Stimulated activated CD4-positive, alpha-beta T cell treated with anti-CD3 and anti-CD28 coated beads, TNF-alpha, amount 100 ng/mL, for 48 hours (primary cell): ENCODE data around the gene UGT1A9.

Source experiments
- DNase-seq, 3 donors: peaks; one replicate each; pipeline ENCODE4 v3.0.0-alpha.2; 2020; ENCODE audit warnings: low read depth in 3 of 3

Gene UGT1A9

DNA sequence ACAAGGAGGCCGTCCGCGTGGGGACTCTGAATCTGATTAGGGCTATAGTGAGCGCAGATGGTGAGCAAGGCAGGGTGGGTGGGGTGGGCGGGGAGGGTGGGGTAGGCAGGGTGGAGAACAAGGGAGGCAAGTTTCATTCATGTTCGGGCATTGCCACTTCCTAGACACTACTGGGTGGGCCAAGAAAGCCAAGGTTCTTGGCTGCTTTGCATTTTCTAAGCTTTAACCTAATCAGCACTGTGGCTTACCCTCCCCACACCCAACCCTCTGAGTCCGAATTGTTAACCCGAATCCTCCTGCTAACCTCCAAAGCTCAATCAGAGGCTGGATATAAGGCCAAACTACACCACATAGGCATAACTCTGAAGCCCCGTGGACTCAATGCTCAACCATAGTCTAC is 124.6 kb downstream of the UGT1A9 start:
- no peak for DNase-seq

DNA sequence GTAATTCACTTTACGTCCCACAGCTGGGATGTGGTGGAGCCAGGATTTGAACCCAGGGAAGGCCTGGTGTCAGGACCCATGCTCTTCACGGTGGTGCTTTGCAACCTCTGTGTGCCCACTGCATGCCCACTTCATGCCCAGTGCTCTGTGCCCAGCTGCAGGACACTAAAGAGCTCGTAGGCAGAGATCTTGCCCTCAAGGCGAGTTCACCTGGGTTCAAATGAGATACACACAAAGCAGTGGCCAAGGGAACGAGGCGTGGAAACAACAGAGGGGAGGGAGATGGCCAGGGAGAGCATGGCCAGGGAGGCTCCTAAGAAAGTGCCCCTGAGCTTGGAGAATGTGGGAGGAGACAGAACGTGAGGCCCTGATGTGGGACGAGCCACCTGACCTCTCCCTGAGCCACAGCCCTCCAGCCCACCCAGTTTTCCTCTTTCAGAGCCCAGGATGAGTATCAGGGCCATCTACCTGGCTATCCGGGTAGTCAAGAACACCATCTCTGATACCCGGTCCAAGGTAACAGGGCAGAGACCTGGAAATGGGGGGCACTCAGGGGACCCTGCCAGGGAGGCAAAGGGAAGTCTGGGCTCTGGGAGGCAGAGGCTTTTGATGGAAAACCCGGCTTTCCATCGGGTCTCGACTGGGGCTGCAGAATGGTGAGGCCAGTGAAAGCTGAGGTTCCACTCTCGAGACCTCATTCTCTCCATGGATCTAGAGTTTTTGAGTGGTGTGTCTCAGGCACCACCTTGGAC is 126.8 kb downstream of the UGT1A9 start:
- no peak for DNase-seq

DNA sequence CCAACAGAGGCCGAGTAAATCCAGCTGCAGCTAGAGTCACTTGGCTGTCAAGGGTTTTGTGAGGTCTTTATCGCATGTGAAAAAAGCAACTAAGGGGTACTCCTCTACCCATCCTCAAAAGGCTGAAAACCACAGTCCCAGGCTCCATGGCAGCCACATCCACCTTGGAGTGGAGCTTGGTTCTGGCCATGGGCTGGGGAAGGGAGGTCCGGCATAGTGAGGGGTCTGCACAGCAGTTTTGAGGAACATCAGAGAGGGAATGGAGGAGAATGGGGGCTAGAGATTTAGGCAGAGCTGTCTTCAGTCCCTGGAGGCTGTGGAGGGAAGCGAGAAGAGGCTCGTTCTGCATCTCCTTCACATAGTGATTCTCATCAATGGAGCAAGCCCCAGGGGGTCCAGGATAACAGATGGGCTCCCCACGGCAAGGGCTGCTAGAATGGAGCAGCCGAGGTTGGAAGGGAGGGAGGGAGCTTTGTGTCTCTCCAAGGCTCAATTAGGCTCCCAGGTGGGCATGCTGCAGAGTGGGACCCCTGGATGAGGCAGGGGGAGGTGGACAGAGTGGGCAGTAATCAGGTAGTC is 127.5 kb downstream of the UGT1A9 start:
- no peak for DNase-seq

DNA sequence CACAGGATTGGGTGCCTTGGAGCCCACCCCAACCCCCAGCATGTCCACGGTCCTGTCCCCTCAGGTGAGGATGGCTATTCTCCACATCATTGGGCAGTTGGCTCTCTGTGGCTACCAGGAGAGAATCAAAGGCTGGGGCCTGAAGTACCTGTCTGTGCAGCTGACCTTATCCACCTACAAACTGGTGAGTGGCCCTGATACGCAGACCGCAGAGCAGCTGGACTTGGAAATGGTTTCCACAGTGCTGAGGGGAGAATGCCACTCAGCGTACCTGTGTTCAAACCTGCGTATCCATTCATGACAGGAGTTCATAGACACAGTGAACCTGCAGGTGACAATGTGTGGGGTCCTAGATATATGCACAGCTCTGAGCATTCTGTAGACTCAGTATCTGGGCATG is 128.0 kb downstream of the UGT1A9 start:
- DNase-seq, result no peak

DNA sequence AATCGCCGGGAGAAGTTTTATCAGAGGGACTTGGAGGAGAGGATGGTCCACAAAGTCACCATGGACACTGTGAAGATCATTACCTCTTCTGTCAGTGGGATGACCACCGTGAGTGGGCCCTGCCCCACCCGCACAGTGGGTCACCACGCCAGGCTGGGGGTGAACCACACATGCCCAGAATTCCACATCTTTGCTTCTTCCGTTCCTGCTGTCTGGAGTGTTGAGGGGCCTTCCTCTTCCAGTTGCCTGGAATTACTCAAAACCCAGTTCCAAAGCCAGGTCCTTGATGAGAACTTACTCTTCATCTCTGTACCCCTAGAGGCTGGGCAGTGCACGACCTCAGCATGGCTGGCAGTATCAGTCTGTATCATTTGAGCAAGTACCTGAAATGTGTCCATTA is 128.5 kb downstream of the UGT1A9 start:
- DNase-seq, result no peak

DNA sequence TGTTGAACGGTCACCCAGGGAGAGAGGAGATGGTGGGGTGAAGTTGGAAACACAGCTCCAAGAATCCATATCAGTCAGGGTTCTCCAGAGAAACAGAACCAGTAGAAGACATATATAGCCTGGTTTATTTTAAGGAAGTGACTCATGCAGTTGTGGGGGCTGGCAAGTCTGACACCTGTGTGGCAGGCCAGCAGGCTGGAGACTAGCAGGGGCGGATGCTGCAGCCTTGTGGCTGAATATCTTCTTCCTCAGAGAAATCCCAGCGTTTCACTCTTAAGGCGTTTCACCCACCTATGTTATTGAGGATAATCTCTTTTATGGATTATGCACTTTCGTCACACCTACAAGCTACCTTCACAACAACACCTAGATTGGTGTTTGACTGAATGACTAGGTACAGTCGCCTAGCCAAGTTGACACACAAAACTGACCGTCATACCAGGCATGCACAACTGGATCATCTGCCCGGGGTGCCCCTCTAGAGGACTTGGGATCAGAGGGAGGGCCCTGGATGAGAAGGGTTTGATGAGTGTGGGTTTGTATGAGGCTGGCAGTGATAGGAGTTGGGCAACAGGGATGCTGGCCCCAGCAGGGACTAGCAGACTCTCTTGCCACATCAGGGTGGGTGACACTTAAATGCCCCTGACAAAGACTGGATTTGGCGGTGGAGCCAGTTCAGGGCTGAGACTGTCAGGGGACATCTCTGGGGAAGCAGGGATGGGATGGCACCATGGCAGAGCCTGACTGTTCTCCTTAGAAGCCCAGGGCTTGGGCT is 129.8 kb downstream of the UGT1A9 start:
- no peak for DNase-seq

DNA sequence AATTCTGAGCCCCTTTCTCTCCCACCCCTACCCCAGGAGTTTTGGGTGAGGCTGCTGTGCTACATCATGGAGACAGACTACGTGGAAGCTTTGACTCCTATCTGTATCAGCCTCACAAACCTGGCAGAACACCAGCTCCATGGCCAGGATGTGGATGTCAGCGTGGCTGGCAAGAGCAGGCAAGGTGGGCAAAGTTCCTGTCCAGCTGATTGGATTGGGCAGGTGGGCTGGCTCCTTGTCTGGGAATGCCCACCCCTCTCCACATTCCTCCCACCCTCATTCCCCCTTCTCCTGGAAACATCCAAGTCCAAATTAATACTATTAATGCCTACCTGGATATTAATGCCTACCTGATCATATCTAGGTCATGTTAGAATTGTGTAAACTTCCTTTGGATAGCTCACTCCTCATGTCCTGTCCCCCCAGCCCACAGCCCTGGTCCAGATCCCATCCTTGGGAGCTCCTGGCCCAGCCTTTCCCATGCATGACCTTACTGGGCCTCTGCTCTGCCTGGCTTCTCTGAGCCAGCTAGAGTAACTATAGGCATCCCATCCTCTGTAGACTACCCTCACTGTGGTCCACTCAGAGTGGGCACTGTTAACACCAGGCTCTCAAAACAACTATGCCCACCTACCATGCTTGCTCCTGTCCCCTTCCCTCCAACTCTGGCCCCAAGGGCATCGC is 130.6 kb downstream of the UGT1A9 start:
- DNase-seq, result no peak

DNA sequence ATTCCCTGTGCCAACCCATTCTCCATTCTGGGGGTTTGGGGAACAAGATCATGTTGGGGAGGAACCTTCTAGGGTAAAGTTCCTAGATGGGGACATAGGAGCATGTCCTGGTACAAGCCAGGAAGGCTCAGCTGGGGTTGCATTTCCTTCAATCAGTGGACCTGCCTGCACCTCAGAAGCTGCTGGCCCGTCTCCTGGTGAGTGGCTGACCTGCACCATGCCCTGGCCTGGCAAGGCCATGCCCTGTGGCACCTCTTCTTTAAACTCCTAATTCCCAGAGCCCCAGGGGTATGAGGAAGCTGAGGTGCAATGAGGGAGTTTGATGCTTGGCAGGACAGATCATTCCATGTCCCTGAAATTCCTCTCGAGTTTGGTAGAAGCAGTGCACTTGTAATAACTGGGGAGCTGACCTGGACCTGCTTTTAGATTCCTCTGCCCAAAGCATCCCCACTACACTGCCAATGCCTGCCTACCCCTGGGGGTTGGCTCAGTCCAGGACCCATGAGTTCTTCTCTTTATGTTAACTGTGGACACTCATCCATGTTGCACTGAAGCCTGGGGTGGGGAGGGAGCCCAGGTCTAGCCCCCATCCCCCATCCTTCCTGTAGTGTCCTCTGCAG is 131.7 kb downstream of the UGT1A9 start:
- no peak for DNase-seq

DNA sequence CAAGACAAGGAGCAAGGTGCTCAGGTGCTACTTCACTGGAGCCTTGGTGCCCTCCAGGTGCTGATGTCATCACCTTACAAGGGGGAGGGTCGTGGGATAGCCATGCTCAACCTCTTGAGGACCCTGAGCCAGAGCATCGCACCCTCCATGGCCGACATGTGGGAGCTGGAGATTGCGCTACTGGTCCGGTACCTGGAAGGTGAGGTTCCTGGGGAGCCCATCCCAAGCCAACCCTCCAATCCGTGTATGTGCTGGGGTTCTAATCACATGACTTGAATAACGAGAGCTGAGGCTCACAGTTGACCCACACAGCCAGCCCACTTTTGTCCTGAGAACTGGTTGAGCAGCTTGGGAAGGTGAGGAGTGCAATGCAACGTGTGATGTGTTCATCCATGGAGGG is 132.3 kb downstream of the UGT1A9 start:
- DNase-seq, result no peak

DNA sequence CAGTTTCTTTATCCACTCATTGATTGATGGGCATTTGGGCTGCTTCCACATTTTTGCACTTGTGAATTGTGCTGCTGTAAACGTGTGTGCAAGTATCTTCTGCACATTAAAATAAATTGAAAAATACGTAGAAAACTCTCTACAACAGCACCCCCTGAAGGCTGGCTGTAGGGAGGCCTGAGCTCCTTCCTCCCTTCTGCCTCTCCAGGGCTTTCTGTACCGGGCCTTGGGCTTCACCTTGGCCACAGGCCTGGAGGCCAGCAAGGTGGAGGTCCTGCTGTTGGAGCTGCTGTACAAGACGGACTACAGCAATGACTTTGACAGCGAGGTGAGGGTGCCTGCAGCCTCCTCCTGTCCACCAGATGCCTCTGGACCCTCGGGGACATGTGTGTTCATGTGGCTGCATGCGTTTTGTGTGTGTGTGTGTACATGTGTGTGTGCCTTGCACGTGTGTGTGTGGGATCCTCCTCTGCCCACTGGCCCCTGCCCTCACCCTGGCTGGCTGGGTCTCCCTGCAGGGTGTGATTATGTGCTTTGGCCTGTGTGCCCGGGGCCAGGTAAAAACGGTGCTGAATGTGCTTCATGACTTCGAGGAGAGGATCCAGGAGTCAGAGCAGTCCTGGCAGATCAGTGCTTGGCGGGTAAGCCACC is 135.6 kb downstream of the UGT1A9 start:
- no peak for DNase-seq

DNA sequence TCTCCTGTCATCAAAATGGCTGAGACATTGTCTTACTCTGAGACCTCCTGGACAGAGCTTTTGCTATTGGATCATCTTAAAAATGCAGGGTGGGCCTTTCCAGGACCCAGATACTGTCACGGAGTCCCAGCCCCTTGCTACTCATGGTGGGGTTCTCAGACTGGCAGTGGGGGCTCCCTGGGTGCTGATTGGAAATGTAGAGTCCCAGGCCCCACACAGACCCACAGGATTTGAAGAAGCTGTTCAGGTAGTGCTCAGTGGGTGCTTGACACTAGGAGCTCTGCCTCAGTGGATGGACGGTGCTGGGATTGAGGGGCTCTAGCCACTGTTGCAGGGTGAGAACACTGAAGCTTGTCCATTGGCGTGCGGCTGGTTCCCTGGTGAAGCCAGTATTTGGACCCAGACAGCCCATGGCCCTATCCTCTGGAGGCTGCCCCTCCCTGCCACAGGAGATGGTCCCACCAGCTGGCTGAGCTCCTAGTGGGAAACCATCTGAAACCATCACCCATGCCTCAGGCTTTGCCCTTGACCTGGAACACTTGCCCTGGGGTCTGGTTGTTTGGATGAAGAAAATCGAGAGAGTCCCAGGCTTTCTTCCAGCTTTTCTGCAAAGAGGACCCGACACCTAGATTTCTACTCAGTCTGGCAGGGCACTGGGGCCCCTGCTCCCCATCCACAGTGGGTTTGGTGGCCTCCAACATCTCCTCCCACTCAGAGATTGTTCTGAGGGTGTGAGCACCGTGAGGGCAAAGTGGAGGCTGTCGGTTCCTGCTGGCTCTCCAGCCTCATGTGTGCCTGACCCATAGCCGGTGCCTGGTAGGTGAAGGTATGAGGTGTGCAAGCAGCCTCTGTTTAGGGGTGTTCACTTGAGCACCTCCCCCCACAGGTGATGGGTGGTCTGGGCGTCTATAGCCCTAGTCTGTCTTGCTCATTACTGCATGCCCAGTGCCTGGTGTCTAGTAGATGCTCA is 136.6 kb downstream of the UGT1A9 start:
- DNase-seq, result no peak

DNA sequence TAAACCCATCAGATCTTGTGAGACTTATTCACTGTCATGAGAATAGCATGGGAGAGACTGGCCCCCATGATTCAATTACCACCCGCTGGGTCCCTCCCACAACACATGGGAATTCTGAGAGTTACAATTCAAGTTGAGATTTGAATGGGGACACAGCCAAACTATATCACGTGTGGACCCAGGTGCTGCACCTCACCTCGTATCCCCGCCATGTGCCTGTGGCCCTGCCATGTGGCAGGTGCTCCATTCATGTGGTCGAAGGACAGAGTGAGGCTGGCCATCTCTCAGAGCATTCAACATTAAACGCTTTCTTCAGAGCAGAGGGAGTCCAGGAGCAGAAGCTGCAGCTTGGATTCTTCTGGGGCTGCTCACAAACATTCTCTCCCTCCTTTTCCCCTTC is 138.7 kb downstream of the UGT1A9 start:
- DNase-seq, result no peak

DNA sequence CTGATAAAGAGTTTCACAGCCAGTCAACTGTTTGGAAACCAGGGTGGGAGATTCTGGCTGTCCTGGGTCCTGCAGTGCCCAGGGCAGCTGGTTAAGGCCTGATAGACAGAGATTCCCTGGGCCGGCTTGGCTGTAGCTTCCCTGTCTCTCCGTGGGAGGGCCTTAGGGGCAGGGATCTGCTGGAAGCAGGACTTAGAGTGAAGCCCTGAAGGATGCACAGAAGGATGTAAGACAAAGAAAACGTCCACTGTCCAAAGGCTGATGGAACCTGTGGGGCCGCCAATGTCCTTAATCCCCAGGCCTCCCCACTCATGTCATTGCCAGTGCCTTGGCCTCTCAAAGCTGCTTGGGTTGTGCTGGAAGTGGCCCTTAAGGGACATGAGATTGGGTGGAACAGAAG is 139.4 kb downstream of the UGT1A9 start:
- no peak for DNase-seq

DNA sequence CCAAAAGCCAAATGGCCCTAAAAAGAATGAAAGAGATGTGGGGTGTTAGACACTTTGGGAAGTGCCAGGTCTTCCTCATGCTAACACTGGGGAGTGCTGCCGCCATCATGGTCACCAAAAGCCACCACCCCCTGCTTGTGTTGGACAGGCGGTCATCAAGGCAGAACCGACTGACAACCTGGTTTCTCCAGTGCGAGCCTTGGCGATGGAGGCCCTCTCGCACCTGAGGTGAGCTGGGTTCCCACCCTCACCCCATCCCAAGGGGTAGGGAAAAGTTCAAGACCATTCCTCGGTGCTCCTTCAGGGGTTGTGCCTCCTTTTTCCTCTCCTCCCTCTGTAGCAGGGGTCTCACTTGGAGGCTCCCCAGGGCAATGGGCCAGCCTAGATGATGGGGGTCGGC is 140.0 kb downstream of the UGT1A9 start:
- DNase-seq, result no peak

DNA sequence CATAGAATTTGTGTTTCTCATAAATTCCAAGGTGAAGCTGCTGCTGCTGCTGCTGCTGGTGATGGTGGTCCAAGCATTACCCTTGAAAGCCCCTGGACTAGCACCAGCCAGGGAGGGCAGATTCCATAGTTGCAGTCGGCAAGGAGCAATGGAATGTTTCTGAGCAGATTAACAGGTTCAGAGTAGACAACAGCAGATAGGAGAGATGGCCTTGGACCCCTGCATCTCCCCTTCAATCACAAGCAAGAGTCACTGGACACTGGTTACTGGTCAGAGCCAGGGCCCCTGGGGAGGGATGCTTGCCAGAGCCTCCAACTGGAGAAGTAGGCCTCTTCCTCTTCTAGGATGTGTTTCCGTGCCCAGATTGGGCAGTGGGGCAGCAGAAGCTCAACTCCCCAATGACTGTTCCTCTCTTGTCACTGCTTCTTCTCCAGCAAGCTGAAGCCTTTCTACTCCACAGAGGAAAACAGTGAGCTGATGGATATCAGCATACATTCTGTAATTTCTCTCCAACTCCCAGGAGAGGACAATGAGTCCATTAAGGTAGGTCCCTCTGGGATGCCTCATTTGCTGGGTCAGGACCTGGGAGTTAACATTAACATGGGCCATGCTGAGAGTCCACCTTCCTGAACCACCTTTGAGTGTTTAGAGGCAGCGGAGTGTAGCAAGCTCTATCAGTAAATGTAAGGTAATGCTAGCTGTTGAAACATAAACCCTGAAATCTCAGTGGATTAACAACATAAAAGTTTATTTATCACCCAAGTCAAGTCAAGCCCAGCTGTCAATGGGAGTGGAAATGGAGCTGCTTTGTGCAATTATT is 141.7 kb downstream of the UGT1A9 start:
- DNase-seq, result no peak

DNA sequence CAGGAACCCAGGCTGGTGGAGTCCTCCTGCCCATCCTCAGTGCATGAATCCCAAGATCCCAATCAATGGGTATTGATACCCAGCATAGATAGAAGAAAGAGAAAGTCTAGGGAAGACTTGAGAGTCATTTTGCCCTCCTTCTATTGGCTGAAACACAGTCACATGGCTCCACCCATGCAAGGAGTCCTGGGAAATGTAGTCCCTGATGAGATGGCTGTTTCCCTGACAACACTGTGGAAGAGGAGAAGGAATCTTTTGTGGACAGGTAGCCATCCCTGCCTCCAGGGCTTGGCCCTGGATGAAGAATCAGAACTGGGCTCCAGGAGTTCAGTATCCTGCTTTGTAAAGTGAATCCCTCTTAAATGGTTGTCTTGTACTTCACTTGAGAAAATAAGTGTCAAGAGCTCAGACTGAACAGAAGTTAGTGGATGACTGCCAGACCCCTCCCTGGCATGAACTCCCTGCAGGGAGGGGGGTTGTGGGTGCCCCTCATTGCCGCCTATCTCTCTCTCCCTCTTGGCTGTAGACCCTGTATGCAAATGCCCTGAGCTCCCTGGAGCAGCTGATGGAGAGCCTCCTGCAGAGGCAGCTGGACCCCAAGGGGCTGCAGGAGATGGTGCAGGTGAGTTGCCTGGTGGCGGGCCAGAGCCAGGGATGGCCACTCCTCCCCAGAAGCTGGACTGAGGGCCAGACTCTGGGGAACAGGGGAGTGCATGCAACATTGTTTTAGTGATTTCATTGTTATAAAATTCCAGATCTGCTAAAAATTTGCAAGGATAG is 142.5 kb downstream of the UGT1A9 start:
- DNase-seq, result no peak

DNA sequence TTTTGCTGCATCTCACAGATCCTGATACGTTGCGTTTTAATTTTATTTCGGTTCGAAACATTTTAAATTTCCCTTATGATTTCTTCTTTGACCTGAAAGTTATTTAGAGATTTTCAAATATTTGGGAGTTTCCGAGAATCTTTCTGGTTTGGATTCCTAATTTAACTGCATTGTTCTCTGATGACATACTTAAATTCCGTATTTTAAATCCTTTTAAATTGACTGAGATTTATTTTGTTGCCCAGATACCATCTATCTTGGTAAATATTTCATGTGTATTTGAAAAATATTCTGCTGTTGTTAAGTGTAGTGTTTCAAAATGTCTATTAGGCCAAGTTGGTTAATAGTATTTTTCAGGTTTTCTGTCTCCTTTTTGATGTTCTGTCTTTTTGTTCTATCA is 144.2 kb downstream of the UGT1A9 start:
- no peak for DNase-seq

DNA sequence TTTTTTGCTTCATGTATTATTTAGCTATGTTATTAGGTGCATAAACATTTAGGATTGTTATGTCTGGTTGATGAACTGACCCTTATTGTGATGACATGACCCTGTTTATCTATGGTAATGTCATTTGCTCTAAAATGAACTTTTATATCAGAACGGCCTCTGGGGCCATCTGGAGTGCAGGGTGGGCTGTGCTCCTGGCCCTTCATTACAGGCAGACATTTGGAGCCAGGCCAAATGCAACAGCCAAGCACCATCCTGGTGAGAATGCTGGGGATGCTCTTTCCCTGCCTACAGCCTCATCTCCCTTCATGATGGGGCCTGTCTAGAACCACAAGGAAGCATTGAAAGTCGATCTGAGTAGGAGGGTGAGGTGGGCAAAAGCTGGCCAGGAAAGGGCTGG is 144.6 kb downstream of the UGT1A9 start:
- no peak for DNase-seq

DNA sequence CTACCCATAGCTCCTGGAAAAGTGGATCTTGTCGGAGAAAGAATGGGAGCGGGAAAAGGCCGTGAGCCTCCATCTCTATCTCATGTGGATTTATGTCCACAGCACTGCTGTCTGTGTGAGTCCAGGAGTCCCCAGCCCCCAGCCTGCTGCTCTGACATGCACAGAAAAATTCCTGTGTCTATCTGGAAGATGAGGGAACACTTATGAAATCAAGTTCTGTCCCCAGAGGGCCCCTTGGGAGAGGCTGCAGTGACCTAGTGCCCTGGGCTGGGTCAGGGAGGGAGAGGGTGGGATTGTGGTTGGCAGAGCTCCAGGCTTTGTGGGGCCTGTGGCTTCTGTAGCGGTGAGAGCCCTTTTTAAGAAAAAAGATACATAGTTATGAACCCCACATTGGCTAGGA is 145.1 kb downstream of the UGT1A9 start:
- no peak for DNase-seq
